ENCODE data around the gene ANKRD22. TPM values are rescaled to one million over a fixed set of nuclear protein-coding genes. Genes with fewer than 3 reads are reported as not detected.
A peak's percentile ranks its signal among the peaks of the same experiment; 100 is the strongest.

ANKRD22 gene
- total RNA-seq, 1 donor from 2014 or later = 0.71 TPM

- no peaks in the 10 kb centered on the region for H3K36me3 ChIP-seq
- H3K27ac ChIP-seq = no peak overlapping the region
- H3K9me3 ChIP-seq = no peaks in the 10 kb centered on the region
- H3K4me1 ChIP-seq = no peaks in the 10 kb centered on the region
- H3K27me3 ChIP-seq (ENCODE audit: low read depth) = no peaks in the 10 kb centered on the region
- no peak for ATAC-seq
- no peak for TF ChIP-seq CTCF (IDR thresholded peaks at IDR 0.05)
- intact Hi-C loops (cut with DNase I) = no loop called here
- no peak for DNase-seq
- H3K4me3 ChIP-seq = no peak overlapping the region
Observed at GRCh38 chr10:88794731-88795130, 56.9 kb downstream of the ANKRD22 start.

- ATAC-seq (no peak), DNase-seq (no peak)
- intact Hi-C loops (cut with DNase I) = no loop called here
- Histone ChIP-seq H3K4me1 (no peaks in the 10 kb centered on the region), H3K9me3 (no peaks in the 10 kb centered on the region), H3K27ac (no peak overlapping the region), H3K36me3 (no peaks in the 10 kb centered on the region), H3K4me3 (no peak overlapping the region), H3K27me3 (ENCODE audit: low read depth) (no peaks in the 10 kb centered on the region)
- TF ChIP-seq CTCF (IDR thresholded peaks at IDR 0.05) = no peak
Observed at GRCh38 chr10:88793712-88794299, 57.8 kb downstream of the ANKRD22 start.

GRCh38 chr10:88792661-88793060 is 59.0 kb downstream of the ANKRD22 start:
- no peak for TF ChIP-seq CTCF (IDR thresholded peaks at IDR 0.05)
- H3K27ac ChIP-seq = no peak overlapping the region
- no peaks in the 10 kb centered on the region for H3K27me3 ChIP-seq (ENCODE audit: low read depth)
- H3K36me3 ChIP-seq = no peaks in the 10 kb centered on the region
- intact Hi-C loops (cut with DNase I) = no loop called here
- no peak overlapping the region for H3K4me3 ChIP-seq
- ATAC-seq = peak; percentile 82 to 93
- H3K9me3 ChIP-seq = no peaks in the 10 kb centered on the region
- DNase-seq = peak; percentile 69
- no peaks in the 10 kb centered on the region for H3K4me1 ChIP-seq

- no peaks in the 10 kb centered on the region for H3K4me1 ChIP-seq
- H3K27ac ChIP-seq = no peak overlapping the region
- intact Hi-C loops (cut with DNase I) = no loop called here
- no peak overlapping the region for H3K4me3 ChIP-seq
- DNase-seq (no peak), ATAC-seq (no peak)
- no peaks in the 10 kb centered on the region for H3K9me3 ChIP-seq
- peak; percentile 27 for TF ChIP-seq CTCF (IDR thresholded peaks at IDR 0.05)
- no peaks in the 10 kb centered on the region for H3K36me3 ChIP-seq
- no peaks in the 10 kb centered on the region for H3K27me3 ChIP-seq (ENCODE audit: low read depth)
Observed at GRCh38 chr10:88791924-88792323, 59.7 kb downstream of the ANKRD22 start.

GRCh38 chr10:88788924-88789323 is 62.7 kb downstream of the ANKRD22 start:
- H3K27me3 ChIP-seq (ENCODE audit: low read depth) = no peaks in the 10 kb centered on the region
- DNase-seq (no peak), ATAC-seq (no peak)
- intact Hi-C loops (cut with DNase I) = no loop called here
- H3K4me1 ChIP-seq = no peaks in the 10 kb centered on the region
- no peaks in the 10 kb centered on the region for H3K36me3 ChIP-seq
- no peak for TF ChIP-seq CTCF (IDR thresholded peaks at IDR 0.05)
- no peaks in the 10 kb centered on the region for H3K9me3 ChIP-seq
- no peak overlapping the region for H3K4me3 ChIP-seq
- no peak overlapping the region for H3K27ac ChIP-seq
